Left renal pelvis (tissue), 4 donors: Measurements from ENCODE around the gene ME1. TPM values are rescaled to one million over a fixed set of nuclear protein-coding genes. Genes with fewer than 3 reads are reported as not detected.
"Not testable (repeated sequence)": the region's sequence is repeated elsewhere in the genome, so short reads cannot be mapped to it uniquely, and the experiment has no call there.

ENCODE experiments used
- DNase-seq, 4 donors: peaks; one replicate each; pipeline ENCODE4 v3.0.0-alpha.2; 2013; ENCODE audit warnings: low read depth in 4 of 4, low spot score in 3 of 4
- polyA plus RNA-seq, 4 donors: library from polyadenylated mRNA; unstranded; fragments of 120-200 nt; gene quantifications; one replicate each; pipeline ENCODE4 v1.2.1, GENCODE V29; 2013; ENCODE audit not compliant: insufficient read length in 4 of 4

The ME1 gene
- polyA plus RNA-seq, 4 donors = 2.3 to 4.3 (median 3.6) TPM

DNA sequence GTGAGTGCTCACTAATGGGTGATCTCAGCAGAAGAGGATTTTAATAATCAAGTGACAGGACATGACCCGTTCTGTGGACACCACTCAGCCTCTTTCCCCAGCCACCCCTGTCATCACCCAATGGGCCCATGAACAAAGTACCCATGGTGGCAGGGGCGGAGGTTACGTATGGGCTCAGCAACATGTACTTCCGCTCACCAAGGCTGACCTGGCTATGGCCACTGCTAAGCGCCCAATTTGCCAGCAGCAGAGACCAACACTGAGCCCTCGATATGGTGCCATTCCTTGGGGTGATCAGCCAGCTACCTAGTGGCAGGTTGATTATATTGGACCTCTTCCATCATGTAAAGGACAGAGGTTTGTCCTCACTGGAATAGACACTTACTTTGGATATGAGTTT lies 68.5 kb downstream of the ME1 start:
- DNase-seq = not testable (repeated sequence)

GRCh38 chr6:83359638-83360037 lies 71.2 kb downstream of the ME1 start:
- DNase-seq = no peak

DNA sequence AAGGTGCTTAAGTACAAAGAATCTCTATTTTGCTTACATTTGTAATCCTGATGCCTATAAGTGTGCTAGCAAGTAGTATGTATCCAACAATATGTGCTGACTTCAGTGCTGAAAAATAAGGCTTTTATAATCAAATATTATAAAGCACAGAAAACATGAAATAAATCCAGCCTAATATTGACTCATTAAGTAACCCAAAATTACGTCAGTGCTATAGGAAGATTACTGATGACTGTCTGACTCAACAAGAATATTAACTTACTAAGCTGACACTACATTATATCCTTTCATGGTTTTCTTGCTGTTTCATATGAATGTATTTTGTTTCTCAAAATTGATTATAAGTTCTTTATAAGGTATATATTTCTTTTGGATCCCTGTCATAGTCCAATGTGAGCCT lies 76.1 kb downstream of the ME1 start:
- no peak for DNase-seq

GRCh38 chr6:83352424-83353061 lies 78.3 kb downstream of the ME1 start:
- DNase-seq = no peak

DNA sequence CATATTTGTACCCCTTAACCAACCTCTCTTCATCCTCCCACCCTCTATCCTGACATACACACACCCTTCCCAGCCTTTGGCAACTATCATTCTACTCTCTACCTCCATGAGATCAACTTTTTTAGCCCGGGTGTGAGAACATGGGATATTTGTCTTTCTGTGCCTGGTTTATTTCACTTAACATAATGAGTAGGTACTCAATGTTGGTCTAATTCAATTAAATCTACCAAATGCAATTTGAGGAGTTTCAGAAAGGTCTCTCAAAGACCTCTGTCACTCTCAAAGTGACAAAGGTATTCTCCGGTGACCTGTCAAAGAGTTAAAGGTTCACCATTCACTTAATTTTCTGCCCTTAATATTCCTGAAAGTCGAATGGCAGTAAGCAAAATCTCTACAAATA lies 87.7 kb downstream of the ME1 start:
- DNase-seq = no peak

DNA sequence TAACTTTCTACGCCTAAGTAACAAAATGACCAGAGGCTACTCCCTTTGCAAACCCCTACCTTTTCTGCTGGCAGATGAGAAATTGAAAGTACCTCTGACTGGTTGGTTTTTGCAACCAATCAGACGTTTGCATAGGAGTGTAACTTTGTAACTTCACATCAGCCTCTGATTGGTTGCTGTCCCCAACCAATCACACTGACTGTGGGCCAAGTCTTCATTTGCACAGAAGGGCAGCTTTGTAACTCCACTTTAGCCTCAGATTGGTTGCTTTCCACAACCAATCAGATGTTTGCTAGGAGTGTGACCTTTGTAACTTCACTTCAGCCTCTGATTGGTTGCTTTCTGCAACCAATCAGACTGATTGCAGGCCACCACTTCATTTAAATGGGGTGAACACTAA lies 89.1 kb downstream of the ME1 start:
- no peak for DNase-seq

DNA sequence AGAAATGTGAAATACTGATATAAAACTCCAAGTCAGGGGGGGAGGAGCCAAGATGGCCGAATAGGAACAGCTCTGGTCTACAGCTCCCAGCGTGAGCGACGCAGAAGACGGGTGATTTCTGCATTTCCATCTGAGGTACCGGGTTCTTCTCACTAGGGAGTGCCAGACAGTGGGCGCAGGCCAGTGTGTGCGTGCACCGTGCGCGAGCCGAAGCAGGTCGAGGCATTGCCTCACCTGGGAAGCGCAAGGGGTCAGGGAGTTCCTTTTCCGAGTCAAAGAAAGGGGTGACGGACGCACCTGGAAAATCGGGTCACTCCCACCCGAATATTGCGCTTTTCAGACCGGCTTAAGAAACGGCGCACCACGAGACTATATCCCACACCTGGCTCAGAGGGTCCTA lies 96.9 kb downstream of the ME1 start:
- not testable (repeated sequence) for DNase-seq

- no peak for DNase-seq
Observed at GRCh38 chr6:83333500-83333899, 97.4 kb downstream of the ME1 start.

- no peak for DNase-seq
Observed at GRCh38 chr6:83314693-83315092, 116.2 kb downstream of the ME1 start.

GRCh38 chr6:83313882-83314281 lies 117.0 kb downstream of the ME1 start:
- no peak for DNase-seq

GRCh38 chr6:83311231-83311630 lies 119.6 kb downstream of the ME1 start:
- DNase-seq = no peak

GRCh38 chr6:83310046-83310445 lies 120.8 kb downstream of the ME1 start:
- no peak for DNase-seq

DNA sequence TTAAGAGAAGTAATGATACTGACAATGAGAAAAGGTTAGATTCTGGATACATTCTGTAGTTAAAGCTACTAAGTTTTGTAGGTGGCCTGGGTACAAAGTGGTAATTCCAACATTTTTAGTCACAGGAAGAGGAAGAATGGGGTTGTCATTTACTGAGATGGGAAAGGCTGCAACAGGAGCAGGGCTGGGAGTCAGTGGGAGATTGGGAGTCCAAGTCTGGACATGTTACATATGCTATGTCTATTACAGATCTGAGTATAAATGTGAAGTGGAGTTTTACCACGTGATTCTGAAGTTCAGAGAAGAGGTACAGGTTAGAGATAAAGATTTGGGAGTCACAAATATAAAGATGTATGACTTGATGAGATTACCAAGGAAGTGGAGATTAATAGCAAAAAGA lies 121.5 kb downstream of the ME1 start:
- no peak for DNase-seq

DNA sequence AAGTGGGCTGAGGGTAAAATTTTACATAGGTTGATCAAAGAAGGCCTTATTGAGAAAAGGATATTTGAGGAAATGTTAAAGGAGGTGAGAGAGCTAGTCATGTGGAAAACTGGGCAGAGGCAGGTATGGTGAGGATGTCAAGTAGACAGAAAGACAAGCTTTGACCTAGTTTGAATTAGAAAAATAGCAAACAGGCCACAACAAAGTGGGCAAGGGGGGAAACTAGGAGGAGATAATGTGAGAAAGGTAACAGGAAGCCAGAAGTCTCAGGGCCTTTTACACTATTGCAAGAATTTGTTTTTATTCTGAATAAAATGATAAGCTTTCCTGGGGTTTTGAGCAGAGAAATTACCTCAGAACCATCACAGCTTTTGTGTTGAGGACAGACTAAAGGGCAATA lies 122.0 kb downstream of the ME1 start:
- no peak for DNase-seq

DNA sequence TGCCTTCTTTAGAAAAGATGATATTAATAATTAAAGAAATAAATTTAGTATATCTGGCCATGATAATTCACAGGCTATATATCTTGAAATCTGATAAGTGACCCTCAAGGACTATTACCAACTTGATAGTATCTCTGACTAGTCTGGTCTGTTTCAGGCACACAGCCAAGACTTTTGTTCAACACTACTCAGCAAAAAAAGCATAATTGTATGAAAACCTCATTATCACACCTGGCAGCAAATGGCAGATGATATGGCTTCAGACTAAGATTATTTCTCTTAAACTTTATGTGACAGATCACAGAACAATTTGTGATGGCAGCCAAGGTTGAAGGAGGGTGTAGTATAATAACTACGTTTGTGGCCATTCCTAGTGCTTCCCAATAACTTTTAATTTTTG lies 123.0 kb downstream of the ME1 start:
- no peak for DNase-seq

- DNase-seq = no peak
Observed at GRCh38 chr6:83303426-83303825, 127.4 kb downstream of the ME1 start.

DNA sequence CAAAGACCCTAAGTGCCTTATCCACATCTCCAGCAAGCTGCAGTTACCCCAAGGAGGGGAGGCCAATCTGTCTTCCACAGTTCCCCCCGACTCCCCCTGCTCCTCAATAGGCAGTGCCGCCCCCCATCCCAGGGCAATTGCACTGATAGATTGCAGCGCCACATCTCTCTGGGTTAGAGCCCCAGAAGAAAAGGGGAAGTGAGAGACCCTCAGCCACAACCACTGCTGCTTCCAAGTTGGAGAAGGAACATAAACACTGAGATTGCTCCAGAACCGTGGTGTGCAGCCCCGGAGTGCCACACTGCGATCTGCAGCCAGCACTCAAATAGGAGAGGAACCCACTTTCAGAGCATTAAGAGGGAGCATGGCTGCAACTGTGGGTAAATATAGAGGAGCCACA lies 136.2 kb downstream of the ME1 start:
- DNase-seq = no peak

GRCh38 chr6:83292900-83293843 lies 137.7 kb downstream of the ME1 start:
- DNase-seq = no peak

DNA sequence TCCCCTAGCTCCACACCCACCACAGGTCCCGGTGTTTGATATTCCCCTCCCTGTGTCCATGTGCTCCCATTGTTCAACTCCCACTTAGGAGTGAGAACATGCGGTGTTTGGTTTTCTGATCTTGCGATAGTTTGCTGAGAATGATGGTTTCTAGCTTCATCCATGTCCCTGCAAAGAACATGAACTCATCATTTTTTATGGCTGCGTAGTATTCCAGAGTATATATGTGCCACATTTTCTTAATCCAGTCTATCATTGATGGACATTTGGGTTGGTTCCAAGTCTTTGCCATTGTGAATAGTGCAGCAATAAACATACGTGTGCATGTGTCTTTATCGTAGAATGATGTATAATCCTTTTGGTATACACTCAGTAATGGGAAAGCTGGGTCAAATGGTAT lies 143.6 kb downstream of the ME1 start:
- DNase-seq = not testable (repeated sequence)

GRCh38 chr6:83285917-83286316 lies 144.9 kb downstream of the ME1 start:
- DNase-seq = no peak

DNA sequence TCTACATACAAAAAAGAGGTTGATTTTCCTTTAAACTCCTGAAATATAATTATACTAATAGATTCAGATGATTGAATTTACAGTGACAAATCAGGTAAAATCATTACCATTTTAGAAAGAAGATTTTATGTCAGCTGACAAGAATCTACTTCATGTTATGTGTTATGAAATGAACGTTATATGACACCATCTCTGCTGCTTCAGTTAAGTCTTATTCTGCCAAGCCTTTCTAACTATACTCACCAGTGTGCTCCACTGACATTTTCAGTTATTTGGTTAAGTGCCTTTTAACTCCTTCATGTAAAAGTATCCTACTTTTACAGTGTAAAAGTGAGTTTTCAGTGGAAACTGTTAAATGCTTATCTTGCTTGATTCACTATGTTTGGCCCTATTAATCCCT lies 157.3 kb downstream of the ME1 start:
- no peak for DNase-seq
